Activated CD8-positive, alpha-beta memory T cell treated with anti-CD3 and anti-CD28 coated beads for 1 hour (primary cell): ENCODE measurements around the gene OR13F1.
"Not testable (repeated sequence)": the region's sequence is repeated elsewhere in the genome, so short reads cannot be mapped to it uniquely, and the experiment has no call there.

Source experiments
- DNase-seq, 2 donors: peaks; one replicate each; pipeline ENCODE4 v3.0.0-alpha.2; 2020; ENCODE audit warnings: low read depth in 1 of 2; ENCODE audit errors: extremely low read depth in 1 of 2

Gene OR13F1, protein sequence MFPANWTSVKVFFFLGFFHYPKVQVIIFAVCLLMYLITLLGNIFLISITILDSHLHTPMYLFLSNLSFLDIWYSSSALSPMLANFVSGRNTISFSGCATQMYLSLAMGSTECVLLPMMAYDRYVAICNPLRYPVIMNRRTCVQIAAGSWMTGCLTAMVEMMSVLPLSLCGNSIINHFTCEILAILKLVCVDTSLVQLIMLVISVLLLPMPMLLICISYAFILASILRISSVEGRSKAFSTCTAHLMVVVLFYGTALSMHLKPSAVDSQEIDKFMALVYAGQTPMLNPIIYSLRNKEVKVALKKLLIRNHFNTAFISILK

DNA sequence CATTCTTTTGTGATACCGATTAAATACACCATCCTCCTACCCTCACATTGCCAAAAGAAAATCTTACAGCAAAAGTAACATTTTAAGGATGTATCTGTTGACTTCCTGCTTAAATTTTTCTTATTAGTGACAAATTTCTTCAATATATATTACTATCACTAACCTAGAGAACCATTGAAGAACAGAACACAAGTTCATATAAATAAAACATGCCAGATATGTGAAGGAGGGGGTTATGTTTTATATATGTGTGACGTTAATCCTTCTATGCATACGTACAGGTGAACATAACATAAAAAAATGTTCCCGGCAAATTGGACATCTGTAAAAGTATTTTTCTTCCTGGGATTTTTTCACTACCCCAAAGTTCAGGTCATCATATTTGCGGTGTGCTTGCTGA, at the start of gene OR13F1:
OR13F1 (plus strand) TSS at position 301 of the 400 bp plus-strand sequence; CDS start at position 301, 0 bp downstream.
- no peak for DNase-seq

DNA sequence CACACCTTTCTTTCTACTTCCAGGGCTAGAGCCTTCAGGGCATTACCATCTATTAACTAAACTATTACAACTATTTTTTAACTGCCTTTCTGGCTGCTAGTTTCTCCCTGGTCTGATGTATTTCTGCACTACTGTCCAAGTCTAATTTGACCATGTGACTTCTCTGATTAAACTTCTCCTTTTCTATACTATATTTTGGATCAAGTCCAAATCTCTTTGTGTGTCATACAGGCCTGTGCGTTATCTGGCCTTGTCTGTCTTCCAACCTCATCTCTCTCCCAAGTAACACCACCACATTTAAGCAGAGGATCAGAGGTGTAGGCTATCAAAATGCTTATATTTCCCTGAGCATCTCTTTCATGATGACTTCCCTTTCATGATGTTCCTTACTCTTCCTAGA, 47.2 kb upstream of the OR13F1 start:
- no peak for DNase-seq

DNA sequence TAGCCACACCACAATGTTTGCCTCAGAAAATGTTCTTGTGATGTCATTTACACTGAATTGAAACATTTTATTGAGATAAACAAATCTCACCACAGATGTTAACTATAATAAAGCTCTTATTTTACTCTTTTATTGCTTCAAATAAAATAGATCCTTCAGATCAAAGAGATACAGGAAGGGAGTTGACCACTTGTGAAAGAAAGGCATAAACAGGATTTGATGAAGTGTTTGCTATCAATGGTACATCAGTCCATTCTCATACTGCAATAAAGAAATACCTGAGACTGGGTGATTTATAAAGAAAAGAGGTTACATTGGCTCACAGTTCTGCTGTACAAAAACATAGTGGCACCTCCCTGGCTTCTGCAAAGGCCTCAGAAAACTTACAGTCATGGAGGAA, 40.2 kb upstream of the OR13F1 start:
- DNase-seq: no peak

- DNase-seq: no peak
Observed at GRCh38 chr9:104468261-104468660, 35.8 kb upstream of the OR13F1 start.

DNA sequence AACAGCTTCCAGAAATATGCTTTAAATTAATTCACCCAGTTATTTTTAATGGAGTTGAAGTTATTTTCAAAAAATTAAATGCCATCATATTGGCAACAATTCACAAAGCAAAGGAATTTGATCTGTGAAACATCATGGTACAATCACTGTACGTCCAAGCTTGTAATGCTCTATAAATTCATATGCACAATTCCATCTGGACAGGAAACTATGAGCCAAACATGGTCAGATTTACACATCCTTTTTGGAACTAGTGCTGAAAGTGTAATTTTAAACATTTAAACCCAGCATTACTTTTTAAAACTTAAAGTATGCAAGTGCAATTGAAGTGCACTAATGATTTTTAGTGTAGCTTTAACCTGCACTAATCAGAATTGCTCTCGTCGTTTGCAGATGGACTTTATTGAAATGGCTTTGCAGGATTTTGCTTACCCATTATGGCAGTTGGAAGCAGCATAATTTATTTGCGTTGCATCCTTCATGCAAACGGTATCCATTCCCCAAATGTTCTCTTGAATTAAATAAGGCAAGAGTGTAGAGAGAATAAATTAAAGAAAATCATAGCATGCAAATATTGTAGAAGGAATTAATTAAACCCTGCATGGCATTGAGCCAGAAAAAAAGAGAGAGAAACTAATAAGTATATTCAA, 21.0 kb upstream of the OR13F1 start:
- no peak for DNase-seq

GRCh38 chr9:104485014-104485413, 19.0 kb upstream of the OR13F1 start:
- DNase-seq: no peak

GRCh38 chr9:104494808-104495207, 9.3 kb upstream of the OR13F1 start:
- no peak for DNase-seq

DNA sequence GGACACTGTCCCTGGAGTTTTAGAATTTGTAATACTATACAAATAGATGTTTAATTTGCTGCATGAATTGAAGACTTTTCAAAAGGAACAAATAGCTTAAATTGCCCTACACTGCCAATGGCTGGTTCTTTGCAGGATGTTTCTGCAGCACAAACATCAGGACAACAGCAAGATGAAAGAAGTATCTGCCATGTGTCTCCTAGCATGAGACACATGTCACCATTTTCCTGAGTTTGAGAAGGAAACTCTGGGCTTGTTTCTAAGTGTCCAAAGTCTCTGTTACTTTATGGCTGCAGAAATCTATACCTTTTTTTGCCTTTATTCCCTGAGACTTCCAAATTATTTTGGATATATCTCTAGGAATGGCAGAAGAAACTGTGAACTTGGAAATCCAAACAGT, 623 bp upstream of the OR13F1 start:
- DNase-seq: no peak

- no peak for DNase-seq
Observed at GRCh38 chr9:104506565-104506964, 2.5 kb downstream of the OR13F1 start.

DNA sequence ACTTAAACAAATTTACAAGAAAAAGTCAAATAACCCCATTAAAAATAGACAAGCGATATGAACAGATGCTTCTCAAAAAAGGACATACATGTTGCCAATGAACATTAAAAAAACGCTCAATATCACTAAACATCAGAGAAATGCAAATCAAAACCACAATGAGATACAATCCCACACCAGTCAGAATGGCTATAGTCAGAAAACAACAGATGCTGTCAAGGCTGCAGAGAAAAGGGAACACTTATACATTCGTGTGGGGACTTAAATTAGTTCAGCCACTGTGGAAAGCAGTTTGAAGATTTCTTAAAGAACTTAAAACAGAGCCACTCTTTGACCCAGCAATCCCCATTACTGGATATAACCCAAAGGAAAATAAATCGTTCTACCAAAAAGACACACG, 10.8 kb downstream of the OR13F1 start:
- no peak for DNase-seq

DNA sequence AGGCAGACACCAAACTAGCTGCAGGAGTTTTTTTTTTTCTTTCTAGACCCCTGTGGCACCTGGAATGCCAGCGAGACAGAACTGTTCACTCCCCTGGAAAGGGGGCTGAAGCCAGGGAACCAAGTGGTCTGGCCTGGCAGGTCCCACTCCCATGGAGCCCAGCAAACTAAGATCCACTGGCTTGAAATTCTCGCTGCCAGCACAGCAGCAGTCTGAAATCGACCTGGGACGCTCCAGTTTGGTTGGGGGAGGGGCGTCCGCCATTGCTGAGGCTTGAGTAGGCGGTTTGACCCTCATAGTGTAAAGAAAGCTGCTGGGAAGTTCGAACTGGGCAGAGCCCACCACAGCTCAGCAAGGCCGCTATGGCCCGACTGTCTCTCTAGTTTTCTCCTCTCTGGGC, 16.2 kb downstream of the OR13F1 start:
- DNase-seq: not testable (repeated sequence)

DNA sequence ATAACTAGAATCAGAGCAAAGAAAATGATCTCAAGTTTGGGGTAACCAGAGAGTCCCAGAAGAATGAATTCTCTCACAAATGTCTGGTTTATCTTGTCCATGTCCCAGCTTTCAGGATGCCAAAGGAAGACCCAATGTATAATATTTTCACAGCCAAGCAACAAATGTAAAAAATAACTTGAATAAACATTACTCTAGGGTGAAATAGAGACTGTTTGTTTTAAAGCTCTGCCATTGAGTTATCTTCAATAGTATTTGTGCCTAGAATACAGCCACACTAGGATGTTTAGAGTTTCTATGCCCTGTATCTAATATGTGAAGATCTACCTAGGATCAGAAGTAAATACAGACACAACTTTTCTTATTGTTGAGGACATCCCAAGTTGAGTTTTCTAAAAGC, 23.0 kb downstream of the OR13F1 start, which contains the start of gene OR13C4:
OR13C4 (minus strand) TSS at position 101 of the 400 bp plus-strand sequence; CDS start at position 101, 0 bp downstream.
- DNase-seq: no peak

DNA sequence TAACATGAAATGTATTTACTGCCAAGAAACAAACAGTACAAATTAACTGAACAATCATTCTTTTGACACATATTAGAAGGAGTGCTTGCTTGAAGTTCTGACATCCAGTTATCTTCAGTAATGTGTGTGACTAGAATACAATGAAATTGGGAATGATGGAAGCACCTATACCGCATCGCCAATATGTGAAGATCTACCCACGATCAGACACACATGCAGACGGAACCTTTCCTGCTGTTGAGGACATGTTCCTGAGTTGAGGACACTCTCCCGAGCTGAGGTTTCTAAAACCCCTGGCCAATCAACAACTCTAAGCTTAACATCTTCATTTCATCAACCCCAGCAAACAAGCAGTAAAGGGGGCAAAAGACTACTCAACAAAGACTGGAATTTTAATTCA, 32.7 kb downstream of the OR13F1 start, which contains the start of gene OR13C3:
OR13C3 (minus strand) TSS at position 101 of the 400 bp plus-strand sequence. CDS start 133 bp downstream, outside the sequence.
- DNase-seq: no peak

- no peak for DNase-seq
Observed at GRCh38 chr9:104539275-104539674, 35.2 kb downstream of the OR13F1 start.

GRCh38 chr9:104544644-104545043, 40.6 kb downstream of the OR13F1 start:
- no peak for DNase-seq

DNA sequence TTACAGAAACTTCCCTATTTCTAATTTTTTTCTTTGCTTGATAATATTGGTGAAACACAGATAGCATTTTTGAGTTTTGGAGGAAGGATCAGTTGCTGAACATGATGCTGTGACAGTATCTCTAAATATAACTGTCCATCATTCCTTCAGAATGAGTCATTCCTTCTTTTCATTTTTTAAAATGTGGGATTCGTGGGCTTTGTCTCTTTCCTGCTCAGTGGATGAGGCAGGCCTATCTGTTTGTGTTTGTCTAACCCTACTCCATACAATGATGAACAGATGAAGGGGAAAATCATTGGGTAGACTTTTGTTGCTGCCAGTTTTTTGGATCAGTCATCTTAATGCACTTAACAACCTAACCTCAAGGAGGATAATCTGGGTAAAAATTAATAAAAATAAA, 49.2 kb downstream of the OR13F1 start:
- DNase-seq: no peak
